ENCODE measurements around the gene CPXM2.

Gene CPXM2

GRCh38 chr10:123906884-123907652 is 15.5 kb upstream of the CPXM2 start:
- Histone ChIP-seq H3K36me3 (ENCODE audit: control insufficient read depth, insufficient read depth, low read length) (no peaks in the 10 kb centered on the region), H3K4me3 (ENCODE audit: insufficient read depth, low read depth, low read length, poor library complexity, severe bottlenecking) (no peak overlapping the region), H3K9me3 (ENCODE audit: control insufficient read depth, low read length) (no peaks in the 10 kb centered on the region), H3K27me3 (replicated peaks; ENCODE audit: control insufficient read depth, insufficient read depth, low read length, poor library complexity, severe bottlenecking) (no peaks in the 10 kb centered on the region), H3K27ac (ENCODE audit: insufficient read depth, low read length, poor library complexity, severe bottlenecking) (no peak overlapping the region), H3K4me1 (ENCODE audit: control insufficient read depth, insufficient read depth, low read length, poor library complexity, severe bottlenecking) (no peaks in the 10 kb centered on the region)
- DNase-seq = no peak

GRCh38 chr10:123906296-123906695 is 14.7 kb upstream of the CPXM2 start:
- H3K4me1 ChIP-seq (ENCODE audit: control insufficient read depth, insufficient read depth, low read length, poor library complexity, severe bottlenecking) = no peaks in the 10 kb centered on the region
- no peak overlapping the region for H3K4me3 ChIP-seq (ENCODE audit: insufficient read depth, low read depth, low read length, poor library complexity, severe bottlenecking)
- no peak overlapping the region for H3K27ac ChIP-seq (ENCODE audit: insufficient read depth, low read length, poor library complexity, severe bottlenecking)
- H3K36me3 ChIP-seq (ENCODE audit: control insufficient read depth, insufficient read depth, low read length) = no peaks in the 10 kb centered on the region
- no peak for DNase-seq
- no peaks in the 10 kb centered on the region for H3K9me3 ChIP-seq (ENCODE audit: control insufficient read depth, low read length)
- H3K27me3 ChIP-seq (replicated peaks; ENCODE audit: control insufficient read depth, insufficient read depth, low read length, poor library complexity, severe bottlenecking) = no peaks in the 10 kb centered on the region

GRCh38 chr10:123904834-123905409 is 13.3 kb upstream of the CPXM2 start:
- Histone ChIP-seq H3K4me3 (ENCODE audit: insufficient read depth, low read depth, low read length, poor library complexity, severe bottlenecking) (no peak overlapping the region), H3K36me3 (ENCODE audit: control insufficient read depth, insufficient read depth, low read length) (no peaks in the 10 kb centered on the region), H3K27me3 (replicated peaks; ENCODE audit: control insufficient read depth, insufficient read depth, low read length, poor library complexity, severe bottlenecking) (no peaks in the 10 kb centered on the region), H3K9me3 (ENCODE audit: control insufficient read depth, low read length) (no peaks in the 10 kb centered on the region), H3K4me1 (ENCODE audit: control insufficient read depth, insufficient read depth, low read length, poor library complexity, severe bottlenecking) (no peaks in the 10 kb centered on the region), H3K27ac (ENCODE audit: insufficient read depth, low read length, poor library complexity, severe bottlenecking) (no peak overlapping the region)
- no peak for DNase-seq

- H3K27me3 ChIP-seq (replicated peaks; ENCODE audit: control insufficient read depth, insufficient read depth, low read length, poor library complexity, severe bottlenecking) = no peaks in the 10 kb centered on the region
- no peaks in the 10 kb centered on the region for H3K9me3 ChIP-seq (ENCODE audit: control insufficient read depth, low read length)
- no peaks in the 10 kb centered on the region for H3K36me3 ChIP-seq (ENCODE audit: control insufficient read depth, insufficient read depth, low read length)
- no peak overlapping the region for H3K4me3 ChIP-seq (ENCODE audit: insufficient read depth, low read depth, low read length, poor library complexity, severe bottlenecking)
- no peaks in the 10 kb centered on the region for H3K4me1 ChIP-seq (ENCODE audit: control insufficient read depth, insufficient read depth, low read length, poor library complexity, severe bottlenecking)
- H3K27ac ChIP-seq (ENCODE audit: insufficient read depth, low read length, poor library complexity, severe bottlenecking) = no peak overlapping the region
- no peak for DNase-seq
These were observed 12.0 kb upstream of the CPXM2 start for GRCh38 chr10:123903621-123904020.

- no peaks in the 10 kb centered on the region for H3K4me1 ChIP-seq (ENCODE audit: control insufficient read depth, insufficient read depth, low read length, poor library complexity, severe bottlenecking)
- no peaks in the 10 kb centered on the region for H3K36me3 ChIP-seq (ENCODE audit: control insufficient read depth, insufficient read depth, low read length)
- no peak overlapping the region for H3K27ac ChIP-seq (ENCODE audit: insufficient read depth, low read length, poor library complexity, severe bottlenecking)
- DNase-seq = no peak
- H3K4me3 ChIP-seq (ENCODE audit: insufficient read depth, low read depth, low read length, poor library complexity, severe bottlenecking) = no peak overlapping the region
- no peaks in the 10 kb centered on the region for H3K27me3 ChIP-seq (replicated peaks; ENCODE audit: control insufficient read depth, insufficient read depth, low read length, poor library complexity, severe bottlenecking)
- H3K9me3 ChIP-seq (ENCODE audit: control insufficient read depth, low read length) = no peaks in the 10 kb centered on the region
These were observed 10.0 kb upstream of the CPXM2 start for GRCh38 chr10:123901621-123902020.

GRCh38 chr10:123897146-123897545 is 5.5 kb upstream of the CPXM2 start:
- Histone ChIP-seq H3K4me3 (ENCODE audit: insufficient read depth, low read depth, low read length, poor library complexity, severe bottlenecking) (no peak overlapping the region), H3K4me1 (ENCODE audit: control insufficient read depth, insufficient read depth, low read length, poor library complexity, severe bottlenecking) (no peaks in the 10 kb centered on the region), H3K36me3 (ENCODE audit: control insufficient read depth, insufficient read depth, low read length) (no peaks in the 10 kb centered on the region), H3K9me3 (ENCODE audit: control insufficient read depth, low read length) (no peaks in the 10 kb centered on the region), H3K27me3 (replicated peaks; ENCODE audit: control insufficient read depth, insufficient read depth, low read length, poor library complexity, severe bottlenecking) (no peaks in the 10 kb centered on the region), H3K27ac (ENCODE audit: insufficient read depth, low read length, poor library complexity, severe bottlenecking) (no peak overlapping the region)
- DNase-seq = no peak

GRCh38 chr10:123896246-123896927 is 4.8 kb upstream of the CPXM2 start:
- no peaks in the 10 kb centered on the region for H3K9me3 ChIP-seq (ENCODE audit: control insufficient read depth, low read length)
- H3K27me3 ChIP-seq (replicated peaks; ENCODE audit: control insufficient read depth, insufficient read depth, low read length, poor library complexity, severe bottlenecking) = no peaks in the 10 kb centered on the region
- DNase-seq = no peak
- no peak overlapping the region for H3K27ac ChIP-seq (ENCODE audit: insufficient read depth, low read length, poor library complexity, severe bottlenecking)
- no peak overlapping the region for H3K4me3 ChIP-seq (ENCODE audit: insufficient read depth, low read depth, low read length, poor library complexity, severe bottlenecking)
- H3K4me1 ChIP-seq (ENCODE audit: control insufficient read depth, insufficient read depth, low read length, poor library complexity, severe bottlenecking) = no peaks in the 10 kb centered on the region
- no peaks in the 10 kb centered on the region for H3K36me3 ChIP-seq (ENCODE audit: control insufficient read depth, insufficient read depth, low read length)

GRCh38 chr10:123893651-123894050 is 2.0 kb upstream of the CPXM2 start:
- DNase-seq = no peak
- no peaks in the 10 kb centered on the region for H3K4me1 ChIP-seq (ENCODE audit: control insufficient read depth, insufficient read depth, low read length, poor library complexity, severe bottlenecking)
- no peak overlapping the region for H3K4me3 ChIP-seq (ENCODE audit: insufficient read depth, low read depth, low read length, poor library complexity, severe bottlenecking)
- H3K36me3 ChIP-seq (ENCODE audit: control insufficient read depth, insufficient read depth, low read length) = no peaks in the 10 kb centered on the region
- H3K9me3 ChIP-seq (ENCODE audit: control insufficient read depth, low read length) = no peaks in the 10 kb centered on the region
- H3K27ac ChIP-seq (ENCODE audit: insufficient read depth, low read length, poor library complexity, severe bottlenecking) = no peak overlapping the region
- no peaks in the 10 kb centered on the region for H3K27me3 ChIP-seq (replicated peaks; ENCODE audit: control insufficient read depth, insufficient read depth, low read length, poor library complexity, severe bottlenecking)

- H3K4me1 ChIP-seq (ENCODE audit: control insufficient read depth, insufficient read depth, low read length, poor library complexity, severe bottlenecking) = no peaks in the 10 kb centered on the region
- no peaks in the 10 kb centered on the region for H3K27me3 ChIP-seq (replicated peaks; ENCODE audit: control insufficient read depth, insufficient read depth, low read length, poor library complexity, severe bottlenecking)
- no peak overlapping the region for H3K27ac ChIP-seq (ENCODE audit: insufficient read depth, low read length, poor library complexity, severe bottlenecking)
- DNase-seq = no peak
- H3K4me3 ChIP-seq (ENCODE audit: insufficient read depth, low read depth, low read length, poor library complexity, severe bottlenecking) = no peak overlapping the region
- H3K36me3 ChIP-seq (ENCODE audit: control insufficient read depth, insufficient read depth, low read length) = no peaks in the 10 kb centered on the region
- H3K9me3 ChIP-seq (ENCODE audit: control insufficient read depth, low read length) = no peaks in the 10 kb centered on the region
These were observed 857 bp downstream of the CPXM2 start for GRCh38 chr10:123890756-123891143.

- no peak overlapping the region for H3K4me3 ChIP-seq (ENCODE audit: insufficient read depth, low read depth, low read length, poor library complexity, severe bottlenecking)
- H3K36me3 ChIP-seq (ENCODE audit: control insufficient read depth, insufficient read depth, low read length) = no peaks in the 10 kb centered on the region
- DNase-seq = no peak
- H3K27me3 ChIP-seq (replicated peaks; ENCODE audit: control insufficient read depth, insufficient read depth, low read length, poor library complexity, severe bottlenecking) = no peaks in the 10 kb centered on the region
- no peaks in the 10 kb centered on the region for H3K9me3 ChIP-seq (ENCODE audit: control insufficient read depth, low read length)
- no peak overlapping the region for H3K27ac ChIP-seq (ENCODE audit: insufficient read depth, low read length, poor library complexity, severe bottlenecking)
- no peaks in the 10 kb centered on the region for H3K4me1 ChIP-seq (ENCODE audit: control insufficient read depth, insufficient read depth, low read length, poor library complexity, severe bottlenecking)
These were observed 1.4 kb downstream of the CPXM2 start for GRCh38 chr10:123890226-123890625.

Data from effector memory CD4-positive, alpha-beta T cell (primary cell).